GM12878 (cell line): ENCODE data around the gene NCBP1.

Experiments
- ASH2L ChIP-seq: fragments of 300-600, 200-600 bp; sonication (generic); IDR thresholded peaks from 2 replicates; pipeline ENCODE4 v1.6.1; 2017; ENCODE audit warnings: low read depth, mild to moderate bottlenecking, borderline replicate concordance
- ZNF24 ChIP-seq: fragments of 450-650 bp; IDR thresholded peaks from 2 replicates; pipeline ENCODE4 v1.6.1; 2017; ENCODE audit warnings: antibody characterized with exemption, mild to moderate bottlenecking

GRCh38 chr9:97704851-97705250 lies 71.2 kb downstream of the NCBP1 start:
- TF ChIP-seq ASH2L (no peak), ZNF24 (no peak)
